Esophagus muscularis mucosa (tissue), 4 donors: ENCODE measurements around the gene UBTFL1.

Experiments used
- EP300 ChIP-seq: sonication (generic); formaldehyde crosslinking; IDR thresholded peaks from one replicate; pipeline ENCODE4 v1.6.1; 2017; ENCODE audit warnings: antibody characterized with exemption
- POLR2A ChIP-seq: fragments of 450-650 bp; IDR thresholded peaks from one replicate; pipeline ENCODE4 v1.6.1; 2017; ENCODE audit warnings: antibody characterized with exemption, moderate library complexity, mild to moderate bottlenecking, low read depth
- TF ChIP-seq, protein P1 (sequence below), 3 experiments: fragments of 200-600 bp in 2 of 3; fragments of 450-650 bp in 1 of 3; sonication (generic) in 2 of 3; IDR thresholded peaks; one replicate each; pipeline ENCODE4 v1.5.1; 2017 to 2019; ENCODE audit warnings: antibody characterized with exemption in 3 of 3, mild to moderate bottlenecking in 2 of 3, moderate library complexity in 1 of 3

DNA sequence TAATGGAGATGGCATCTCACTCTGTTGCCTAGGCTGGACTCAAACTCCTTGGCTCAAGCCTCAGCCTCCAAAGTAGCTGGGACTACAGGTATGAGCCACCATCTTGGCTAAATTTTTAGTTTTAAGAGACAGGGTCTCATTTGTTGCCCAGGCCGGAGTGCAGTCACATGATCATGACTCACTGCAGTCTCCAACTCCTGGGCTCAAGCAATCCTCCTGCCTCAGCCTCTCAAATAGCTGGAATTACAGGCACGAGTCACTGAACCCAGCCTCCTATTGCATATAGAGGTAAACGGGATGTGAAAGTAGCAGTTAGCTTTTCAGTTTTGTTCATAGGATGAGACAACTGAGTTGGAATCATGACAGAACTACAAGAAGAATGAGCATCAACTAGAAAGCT, 39.2 kb downstream of the UBTFL1 start:
- TF ChIP-seq, protein P1, sequence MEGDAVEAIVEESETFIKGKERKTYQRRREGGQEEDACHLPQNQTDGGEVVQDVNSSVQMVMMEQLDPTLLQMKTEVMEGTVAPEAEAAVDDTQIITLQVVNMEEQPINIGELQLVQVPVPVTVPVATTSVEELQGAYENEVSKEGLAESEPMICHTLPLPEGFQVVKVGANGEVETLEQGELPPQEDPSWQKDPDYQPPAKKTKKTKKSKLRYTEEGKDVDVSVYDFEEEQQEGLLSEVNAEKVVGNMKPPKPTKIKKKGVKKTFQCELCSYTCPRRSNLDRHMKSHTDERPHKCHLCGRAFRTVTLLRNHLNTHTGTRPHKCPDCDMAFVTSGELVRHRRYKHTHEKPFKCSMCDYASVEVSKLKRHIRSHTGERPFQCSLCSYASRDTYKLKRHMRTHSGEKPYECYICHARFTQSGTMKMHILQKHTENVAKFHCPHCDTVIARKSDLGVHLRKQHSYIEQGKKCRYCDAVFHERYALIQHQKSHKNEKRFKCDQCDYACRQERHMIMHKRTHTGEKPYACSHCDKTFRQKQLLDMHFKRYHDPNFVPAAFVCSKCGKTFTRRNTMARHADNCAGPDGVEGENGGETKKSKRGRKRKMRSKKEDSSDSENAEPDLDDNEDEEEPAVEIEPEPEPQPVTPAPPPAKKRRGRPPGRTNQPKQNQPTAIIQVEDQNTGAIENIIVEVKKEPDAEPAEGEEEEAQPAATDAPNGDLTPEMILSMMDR (IDR thresholded peaks at IDR 0.05), result no peak
- no peak for TF ChIP-seq EP300
- no peak for TF ChIP-seq POLR2A
